OCI-LY7 (cell line): ENCODE measurements around the gene FHIT.

Experiments
- CTCF ChIP-seq: fragments of 200-600 bp; sonication (generic); conservative IDR thresholded peaks from 2 replicates; pipeline ENCODE4 v1.5.1; 2014; ENCODE audit warnings: mild to moderate bottlenecking, antibody characterized with exemption, low read length, moderate library complexity, mixed read lengths
- EZH2phosphoT487 ChIP-seq: fragments of 200-600 bp; sonication (generic); IDR thresholded peaks from 2 replicates; pipeline ENCODE4 v1.6.1; 2018; ENCODE audit warnings: low read depth, borderline replicate concordance, mild to moderate bottlenecking, mixed run types, antibody characterized with exemption, low read length, moderate library complexity, mixed read lengths

GRCh38 chr3:61288446-61288845 is 37.2 kb upstream of the FHIT start:
- TF ChIP-seq CTCF (no peak), EZH2phosphoT487 (no peak)
